Retina (tissue), 1 donor: ENCODE data around the gene MED31.
"Not testable (repeated sequence)": the region's sequence is repeated elsewhere in the genome, so short reads cannot be mapped to it uniquely, and the experiment has no call there.

Source experiments
- DNase-seq: peaks from one replicate; pipeline ENCODE4 v3.0.0-alpha.2; 2016

The MED31 gene

DNA sequence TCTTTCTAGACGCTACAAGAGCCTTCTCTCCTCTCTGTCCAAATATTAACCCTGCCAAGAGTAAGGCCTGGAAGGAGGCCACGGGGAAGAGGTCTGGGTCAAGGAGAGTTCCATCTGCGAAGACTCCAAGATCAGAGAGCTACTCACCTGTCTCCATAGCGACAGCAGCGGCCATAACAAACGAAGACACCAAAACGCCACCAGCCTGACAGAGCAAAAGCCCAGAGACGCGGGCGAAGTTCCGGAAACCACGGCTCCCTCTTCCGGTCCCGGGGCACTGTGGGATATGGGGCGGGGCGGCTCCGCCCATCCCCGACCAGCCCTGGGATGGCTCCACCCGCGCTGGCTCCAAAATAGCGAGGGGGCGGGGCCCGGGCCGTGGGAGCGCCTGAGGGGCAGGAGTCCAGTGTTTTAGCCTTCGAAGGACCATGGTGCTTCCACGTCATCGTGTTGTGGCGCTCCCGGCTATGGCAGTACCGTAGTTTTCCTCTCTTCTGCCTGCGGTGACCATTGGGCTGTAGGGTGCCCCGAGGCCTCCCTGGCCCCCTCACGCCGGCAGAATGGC lies at the start of gene MED31, which contains the start of gene C17orf100:
Gene MED31, minus strand, starts transcription at position 252 of the 565 bp plus-strand sequence. Its CDS starts 77 bp downstream, at position 175.
Gene C17orf100, plus strand, starts transcription at position 409 of the 565 bp plus-strand sequence. Its CDS starts 152 bp downstream, at position 561.
- peak; percentile 96 for DNase-seq

DNA sequence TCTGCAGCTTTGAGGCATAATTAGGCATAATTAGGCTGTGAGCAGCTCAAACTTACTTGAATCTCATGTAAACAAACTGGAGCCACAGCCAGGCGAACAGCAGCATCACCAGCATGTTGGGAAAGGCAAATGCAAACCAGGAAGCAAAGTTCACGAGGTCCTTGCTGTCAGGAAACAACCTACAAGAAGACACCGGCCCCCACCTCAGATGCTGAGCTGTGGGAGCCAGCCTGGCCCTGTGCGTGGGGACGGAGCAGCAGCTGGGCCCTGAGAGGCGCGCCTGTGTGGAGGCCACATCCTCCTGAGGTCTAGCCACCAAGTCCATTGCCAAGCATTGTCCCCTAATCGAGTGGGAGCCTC lies 49.5 kb upstream of the MED31 start:
- DNase-seq: no peak

DNA sequence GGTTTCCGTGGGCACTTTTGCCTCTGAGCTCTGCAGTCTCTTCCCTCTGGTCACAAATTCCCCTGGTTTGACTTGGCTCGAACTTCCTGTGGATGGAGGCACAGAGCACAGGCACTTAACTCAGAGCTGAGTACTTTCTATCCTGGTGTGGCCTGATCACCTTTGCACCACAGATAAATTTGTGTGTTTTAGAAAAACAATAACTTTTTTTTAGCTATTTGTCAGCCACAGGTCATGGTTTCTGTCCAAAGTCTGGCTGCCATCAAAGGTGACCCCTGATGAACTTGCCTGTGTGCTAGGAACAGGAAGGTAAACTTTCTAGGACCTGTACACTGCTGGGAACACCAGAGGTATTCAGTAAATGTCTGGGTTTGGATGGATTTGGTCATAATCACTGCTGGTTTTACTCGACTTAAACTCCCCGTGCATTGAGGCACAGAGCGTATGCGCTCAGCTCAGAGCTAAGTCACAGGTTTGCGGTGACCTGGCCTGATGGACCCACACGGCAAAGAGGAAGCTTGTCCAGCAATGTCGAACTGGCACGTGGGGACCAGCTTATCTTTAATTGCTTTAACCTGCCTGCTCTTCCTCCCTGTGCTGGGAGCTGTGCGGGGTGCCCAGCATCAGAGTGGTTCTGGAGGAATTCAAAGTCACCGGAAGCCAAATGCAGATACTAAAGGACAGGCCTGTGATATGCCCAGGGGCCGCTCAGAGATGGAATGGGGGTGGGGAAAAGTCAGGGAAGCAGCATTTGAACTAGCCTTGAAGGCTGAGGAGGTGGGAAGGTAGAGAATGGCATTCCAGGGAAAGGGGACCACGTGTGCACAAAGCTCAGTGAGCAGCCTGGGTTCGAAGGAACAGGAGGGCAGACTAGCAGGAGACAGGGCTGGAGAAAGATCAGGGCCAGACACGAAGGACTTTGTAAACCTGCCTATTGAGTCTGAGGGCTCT lies 48.9 kb upstream of the MED31 start:
- DNase-seq: no peak

DNA sequence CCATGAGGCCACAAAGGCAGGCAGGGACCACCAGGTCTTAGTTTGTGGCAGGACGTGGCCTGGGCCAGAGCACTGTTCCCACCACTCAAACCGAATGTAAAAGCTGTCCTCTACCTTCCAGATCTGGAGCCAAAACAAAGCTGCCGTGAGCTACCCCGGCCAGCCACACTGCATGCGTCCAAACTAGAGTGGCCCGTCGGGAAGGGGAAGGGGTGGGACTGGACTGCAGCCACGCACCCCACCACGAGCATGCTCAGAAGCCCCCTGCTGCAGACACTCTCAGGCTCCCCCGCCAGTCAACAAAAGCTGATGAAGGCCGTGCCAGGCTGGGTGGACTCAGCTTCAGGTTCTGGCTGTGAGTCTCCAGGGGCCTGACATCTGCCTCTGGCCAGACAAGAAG lies 46.6 kb upstream of the MED31 start:
- DNase-seq: no peak

DNA sequence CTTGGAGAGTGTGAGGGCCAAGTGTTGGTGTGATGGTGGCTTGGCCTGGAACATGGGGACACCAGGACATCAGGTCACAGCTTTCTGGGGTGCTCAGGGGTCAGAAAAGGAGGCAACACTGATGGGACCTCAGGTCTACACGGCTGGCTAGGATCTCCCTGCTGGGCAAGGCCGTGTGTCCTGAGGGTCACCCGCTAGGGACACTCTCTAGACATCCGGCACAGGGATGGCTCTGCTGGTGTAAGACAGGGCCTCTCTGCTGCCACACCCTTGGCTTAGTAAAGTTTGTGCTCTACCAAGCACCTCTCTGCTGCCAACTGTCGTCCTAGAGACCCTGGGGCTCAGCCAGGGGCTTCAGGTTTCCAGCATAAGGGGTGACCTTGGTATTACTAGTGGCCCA lies 45.5 kb upstream of the MED31 start:
- DNase-seq: no peak

DNA sequence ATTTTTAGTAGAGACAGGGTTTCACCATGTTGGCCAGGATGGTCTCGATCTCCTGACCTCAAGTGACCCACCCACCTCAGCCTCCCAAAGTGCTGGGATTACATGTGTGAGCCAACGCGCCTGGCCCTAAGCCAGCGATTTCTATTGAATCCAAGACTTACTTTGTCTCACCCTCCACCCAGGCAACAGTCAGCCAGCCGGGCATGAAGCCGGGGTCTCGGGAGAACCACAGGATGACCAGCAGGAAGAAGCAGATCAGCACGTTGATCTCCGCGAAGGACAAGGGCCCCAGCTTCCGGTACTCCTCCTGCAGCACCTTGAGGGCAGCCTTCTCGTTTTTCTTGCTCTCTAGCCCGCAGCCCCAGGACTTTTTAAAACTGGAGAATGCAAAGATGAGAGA lies 44.2 kb upstream of the MED31 start:
- no peak for DNase-seq

DNA sequence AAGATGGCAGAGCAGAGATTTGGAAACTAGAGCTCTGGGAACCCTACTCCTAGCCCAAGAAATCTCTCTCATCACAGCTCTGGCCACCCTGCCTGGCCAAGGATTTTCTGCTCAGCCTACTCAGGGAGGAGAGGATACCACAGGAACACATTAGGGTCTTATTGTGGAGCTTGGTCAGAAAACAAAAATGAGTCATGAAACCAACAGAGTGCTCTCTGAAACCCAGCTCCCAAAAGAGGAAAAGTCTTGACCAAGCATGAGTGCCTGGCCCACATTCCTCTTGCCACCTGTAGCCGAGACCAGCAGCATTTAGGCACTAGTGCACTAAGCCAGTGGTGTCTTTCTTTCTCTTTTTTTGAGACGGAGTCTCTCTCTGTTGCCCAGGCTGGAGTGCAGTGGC lies 43.6 kb upstream of the MED31 start:
- DNase-seq: no peak

DNA sequence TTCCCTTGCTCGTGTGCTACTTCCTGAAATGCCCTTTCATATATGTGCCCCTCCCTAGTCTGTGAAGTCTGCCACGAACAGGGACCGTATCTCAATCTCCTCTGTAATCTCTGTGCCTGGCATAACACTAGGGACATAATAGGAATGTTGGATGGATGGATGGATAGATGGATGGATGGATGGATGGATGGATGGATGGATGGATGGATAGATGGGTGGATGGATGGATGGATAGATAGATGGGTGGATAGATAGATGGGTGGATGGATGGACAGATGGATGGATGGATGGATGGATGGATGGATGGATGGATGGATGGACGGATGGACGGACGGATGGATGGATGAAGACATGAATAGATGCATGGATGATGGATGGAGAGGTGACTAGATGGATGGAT lies 40.6 kb upstream of the MED31 start:
- DNase-seq: not testable (repeated sequence)

DNA sequence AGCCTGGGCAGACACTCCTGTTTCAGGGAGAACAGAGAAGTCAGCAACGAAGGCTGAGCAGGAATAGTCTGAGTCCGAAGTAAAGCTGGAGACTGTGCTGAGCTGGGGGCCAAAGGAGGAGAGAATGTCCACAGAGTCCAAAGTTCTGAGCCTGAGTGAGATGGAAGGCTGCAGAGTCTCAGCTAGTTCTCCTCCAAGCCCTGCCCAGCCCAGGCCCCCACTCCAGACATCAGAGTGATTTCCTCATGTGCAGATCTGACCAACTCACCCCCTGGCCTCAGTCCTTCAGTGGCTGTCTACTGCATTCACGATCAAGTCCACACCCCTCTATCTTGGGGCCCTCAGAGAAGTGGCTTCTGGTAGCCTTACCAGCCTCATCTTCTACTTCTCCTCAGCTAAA lies 40.1 kb upstream of the MED31 start:
- DNase-seq: no peak

DNA sequence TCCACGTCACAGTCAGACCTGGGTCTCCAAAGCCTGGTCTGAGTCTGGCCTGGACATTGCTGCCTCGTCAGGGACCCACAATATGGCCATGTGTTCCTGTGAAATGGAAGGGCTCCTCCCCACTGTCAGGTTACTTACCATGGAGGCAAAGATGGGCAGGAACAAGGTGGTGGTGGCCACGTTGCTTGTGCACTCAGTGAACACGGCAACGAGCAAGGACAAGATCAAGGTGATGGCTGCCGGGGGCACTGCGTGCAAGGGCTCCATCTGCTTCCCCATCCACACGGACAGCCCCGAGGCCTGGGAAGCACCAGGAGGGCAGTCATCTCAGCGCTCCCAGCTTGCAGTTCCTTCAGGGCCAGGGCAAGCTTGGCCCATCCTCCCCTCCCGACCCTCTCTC lies 39.2 kb upstream of the MED31 start:
- no peak for DNase-seq

DNA sequence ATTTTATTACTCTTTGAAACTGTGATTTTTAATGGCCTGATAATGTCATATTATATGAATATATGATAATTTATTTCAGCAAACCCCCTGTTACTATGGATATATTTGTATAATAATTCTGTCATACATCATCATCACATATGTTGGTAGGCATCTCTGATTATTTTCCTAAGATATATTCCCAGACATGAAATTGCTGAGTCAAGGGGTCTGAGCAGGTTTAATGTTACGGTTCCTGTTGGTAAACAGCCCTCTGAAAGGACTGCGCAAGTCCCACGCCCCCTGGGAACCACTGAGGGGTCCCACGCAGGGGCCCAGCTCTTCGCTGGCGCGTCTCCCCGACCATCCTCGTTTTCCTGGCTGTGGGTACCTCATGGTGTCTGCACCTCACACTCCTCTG lies 37.5 kb upstream of the MED31 start:
- no peak for DNase-seq

DNA sequence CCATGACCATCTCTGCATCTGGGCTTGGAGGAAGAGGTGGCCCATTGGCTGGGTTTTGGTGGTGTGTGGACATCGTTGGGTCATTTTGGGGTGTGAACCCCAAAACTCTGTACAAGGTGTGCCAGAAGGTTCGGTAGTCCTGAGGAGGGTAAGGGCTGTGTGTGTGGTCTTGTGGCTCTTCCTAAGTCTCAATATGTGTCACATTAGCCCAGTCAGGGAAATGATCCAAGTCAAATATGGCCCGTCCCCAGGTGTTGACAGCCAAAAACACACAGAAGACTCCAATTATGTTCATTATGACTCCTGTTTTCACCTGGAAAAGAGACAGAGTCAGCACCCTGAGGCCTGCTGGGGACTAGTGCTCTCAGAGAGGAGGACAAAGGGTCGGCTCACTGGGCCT lies 34.6 kb upstream of the MED31 start:
- no peak for DNase-seq

DNA sequence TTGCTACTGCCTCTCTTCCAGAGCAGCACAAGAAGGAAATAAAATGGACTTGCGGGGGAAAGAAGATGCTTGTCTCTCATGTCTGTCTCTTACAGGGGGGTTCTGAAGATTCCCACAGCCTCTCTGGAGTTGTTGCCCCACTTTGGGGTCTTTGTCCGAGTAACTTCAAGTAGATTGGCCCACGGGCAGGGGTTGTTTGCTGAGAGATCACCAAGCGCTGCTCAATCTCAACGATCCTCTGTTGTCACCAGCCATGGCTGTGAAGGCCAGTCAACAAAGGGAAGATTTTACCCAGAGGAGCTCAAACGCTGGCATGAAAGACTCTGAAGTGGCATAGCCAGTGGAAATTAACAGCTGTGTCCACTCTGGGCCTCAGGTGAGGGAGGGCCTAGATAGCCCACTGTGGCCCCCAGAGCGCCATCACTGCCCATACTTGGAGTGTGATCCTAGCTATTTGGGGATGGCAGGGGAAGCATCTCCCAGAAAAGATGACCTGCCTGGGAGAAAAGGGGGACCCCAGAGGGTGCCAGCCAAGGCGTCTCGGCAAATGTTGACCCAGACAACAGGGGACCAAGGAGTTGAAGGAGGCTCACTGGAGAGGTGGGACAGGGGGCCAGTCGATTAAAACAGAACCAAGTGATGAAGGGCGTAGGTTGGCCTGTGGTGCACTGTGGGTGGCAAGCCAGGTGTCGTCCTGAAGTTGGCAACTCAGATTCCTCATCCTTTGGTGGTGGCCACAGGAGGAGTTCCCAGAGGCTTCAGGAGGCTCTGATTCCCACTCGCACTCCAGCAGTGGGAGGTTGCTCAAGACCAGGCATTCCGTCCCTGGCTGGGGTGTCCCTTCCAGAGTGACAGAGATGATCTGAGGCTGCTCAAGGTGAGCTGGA lies 33.7 kb upstream of the MED31 start:
- no peak for DNase-seq

DNA sequence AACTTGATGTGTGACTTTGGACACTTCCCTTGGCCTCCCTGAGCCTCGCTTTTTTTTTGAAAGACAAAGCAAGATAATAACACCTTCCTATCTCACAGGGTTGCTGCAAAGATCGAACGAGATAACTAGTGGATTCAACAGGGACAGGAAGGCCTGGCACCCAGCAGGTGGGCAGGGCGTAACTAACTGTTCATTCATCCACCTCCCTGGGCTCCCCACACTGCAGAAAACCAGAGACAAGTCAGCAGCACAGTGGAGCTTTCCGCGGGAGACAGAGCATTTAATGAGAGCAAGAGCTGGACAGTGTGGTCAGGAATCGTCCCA lies 33.0 kb upstream of the MED31 start:
- no peak for DNase-seq

DNA sequence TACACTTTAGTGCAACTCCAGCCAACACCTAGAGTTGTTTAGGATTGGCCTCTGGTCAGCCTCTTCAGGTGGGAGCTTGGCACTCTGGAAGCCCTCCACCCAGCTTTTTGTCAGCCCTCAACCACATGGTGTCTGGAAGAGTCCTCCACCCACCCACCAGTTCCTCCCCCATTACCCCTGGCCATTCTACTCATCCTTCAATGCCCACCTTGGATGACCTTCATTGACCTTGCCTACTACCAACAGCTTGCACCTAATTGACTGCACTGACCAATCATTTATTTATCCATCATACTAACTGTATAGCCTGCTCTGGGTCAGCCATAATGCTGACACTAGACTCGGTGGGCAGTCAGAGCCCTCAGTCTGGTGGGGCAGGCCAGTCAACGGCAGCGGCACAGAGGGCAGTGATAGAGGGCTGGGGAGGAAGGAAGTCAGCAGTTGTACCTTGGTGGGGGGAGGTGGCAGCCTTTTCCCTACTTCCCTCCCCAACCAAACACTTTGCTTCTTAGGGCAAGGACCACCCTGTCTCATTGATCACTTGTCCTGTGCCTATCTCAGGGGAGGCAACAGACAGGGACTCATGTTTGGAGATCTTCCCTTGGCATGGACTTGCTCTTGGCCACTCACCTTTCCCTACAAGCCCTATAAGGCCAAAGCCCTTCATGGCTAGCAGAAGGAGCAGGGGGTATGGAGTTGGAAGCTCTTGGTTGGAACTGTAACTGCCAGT lies 32.5 kb upstream of the MED31 start:
- DNase-seq: no peak

DNA sequence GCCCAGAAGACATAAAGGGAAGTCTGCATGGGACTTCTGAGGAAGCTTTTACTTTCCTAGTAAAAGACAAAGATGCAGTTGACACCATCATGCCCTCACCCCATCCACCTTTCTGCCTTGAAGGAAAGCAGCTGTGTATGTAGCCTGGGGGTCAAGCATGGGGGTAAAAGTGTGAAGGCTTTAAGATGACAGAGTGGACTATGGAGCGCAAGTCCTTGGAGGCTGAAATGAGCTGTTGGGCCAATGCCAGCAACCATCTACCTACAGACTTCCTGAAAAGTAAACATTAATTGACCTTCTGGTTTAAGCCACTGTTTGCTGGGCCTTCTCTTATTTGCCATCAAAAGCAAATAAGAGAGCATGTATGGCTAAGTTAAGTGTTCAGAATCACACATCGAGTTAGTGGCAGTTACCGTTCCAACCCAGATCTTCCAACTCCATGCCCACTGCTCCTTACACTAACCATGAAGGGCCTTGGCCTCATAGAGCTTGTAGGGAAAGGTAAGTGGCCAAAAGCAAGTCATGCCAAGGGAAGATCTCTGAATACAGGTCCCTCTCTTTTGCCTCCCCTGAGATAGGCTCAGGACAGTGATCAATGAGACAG lies 31.8 kb upstream of the MED31 start:
- no peak for DNase-seq

DNA sequence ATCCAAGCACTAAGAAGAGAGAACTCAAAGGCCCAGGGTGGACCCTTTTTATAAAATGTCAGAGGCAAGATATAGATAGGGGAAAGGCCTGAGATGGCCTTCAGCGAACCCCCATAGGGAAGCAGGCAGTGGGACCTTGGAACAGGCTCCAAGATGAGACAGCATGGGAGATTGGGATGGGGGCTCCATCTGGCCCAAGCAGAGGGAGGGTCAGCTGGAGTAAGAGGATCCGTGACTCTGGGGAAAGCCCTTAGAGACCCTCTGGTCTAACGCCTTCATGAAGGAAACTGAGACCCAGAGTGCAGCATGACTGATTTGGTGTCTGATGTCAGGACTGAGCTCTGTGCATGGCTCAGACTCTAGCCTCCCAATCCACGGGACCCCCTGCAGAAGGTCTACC lies 30.9 kb upstream of the MED31 start:
- no peak for DNase-seq

DNA sequence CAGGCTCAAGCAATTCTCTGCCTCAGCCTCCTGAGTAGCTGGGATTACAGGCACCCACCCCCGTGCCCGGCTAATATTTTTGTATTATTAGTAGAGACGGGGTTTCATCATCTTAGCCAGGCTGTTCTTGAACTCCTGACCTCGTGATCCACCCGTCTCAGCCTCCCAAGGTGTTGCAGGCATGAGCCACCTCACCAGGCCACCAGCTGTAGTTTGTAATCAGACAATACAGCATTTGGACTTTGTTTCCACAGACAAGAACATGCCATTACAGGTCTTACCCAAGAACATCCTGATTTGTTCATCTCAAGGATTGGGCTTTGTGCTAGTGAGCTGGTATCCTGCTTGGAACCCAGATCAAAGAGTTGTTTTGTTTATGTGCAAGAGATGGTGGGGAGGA lies 30.3 kb upstream of the MED31 start:
- DNase-seq: no peak

DNA sequence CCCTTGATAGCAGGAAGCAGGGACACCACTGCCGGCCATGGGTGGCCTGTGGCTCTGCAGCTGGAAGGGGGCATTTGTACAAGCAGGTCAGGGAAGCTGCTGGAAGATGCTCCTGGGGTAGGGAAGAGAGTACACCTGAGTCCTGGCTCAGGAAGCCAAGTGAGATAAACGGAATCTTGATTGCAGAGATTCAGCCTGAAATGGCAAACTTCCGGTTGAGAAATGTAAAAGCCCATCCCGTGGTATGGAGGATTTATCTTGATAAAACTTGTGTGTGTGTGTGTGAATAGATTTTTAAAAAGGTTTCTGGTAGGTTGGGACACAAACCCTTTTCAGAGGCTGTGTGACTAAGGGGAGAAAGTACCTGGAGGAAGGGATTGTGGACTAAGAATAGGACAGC lies 29.8 kb upstream of the MED31 start:
- no peak for DNase-seq

DNA sequence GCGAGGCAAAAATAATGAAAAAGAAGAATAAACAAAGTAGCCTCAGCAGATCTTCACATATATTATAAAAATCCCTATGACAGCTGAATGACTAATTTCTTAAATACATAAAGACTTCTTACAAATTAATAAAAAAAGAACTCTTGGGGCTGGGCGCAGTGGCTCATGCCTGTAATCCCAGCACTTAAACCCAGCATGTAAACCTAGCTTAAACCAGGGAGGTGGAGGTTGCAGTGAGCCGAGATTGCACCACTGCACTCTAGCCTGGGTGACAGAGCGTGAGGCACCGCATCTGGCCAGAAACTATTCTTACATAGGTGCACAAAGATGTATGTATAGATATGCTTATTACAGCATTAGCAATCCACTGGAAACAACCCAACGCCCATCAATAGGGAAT lies 27.8 kb upstream of the MED31 start:
- no peak for DNase-seq

DNA sequence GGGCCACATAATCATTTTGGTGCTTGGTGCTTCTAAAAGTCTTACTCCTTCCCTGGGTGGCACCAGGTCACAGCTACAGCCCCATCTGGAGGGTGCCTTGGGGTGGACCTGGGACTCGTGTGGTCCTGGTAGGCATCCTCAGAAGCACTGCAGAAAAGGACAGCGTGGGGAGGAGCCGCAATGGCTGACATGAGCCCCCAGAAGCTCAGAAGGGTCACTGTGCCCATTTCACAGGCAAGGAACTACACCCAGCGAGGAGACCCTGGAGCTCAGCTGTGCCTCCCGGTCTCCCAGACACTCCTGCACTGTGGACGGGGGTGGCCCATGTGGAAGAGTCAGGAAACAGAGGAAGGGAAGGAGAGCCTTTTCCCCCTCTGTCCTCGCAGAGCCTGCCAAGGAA lies 26.5 kb upstream of the MED31 start:
- DNase-seq: no peak

DNA sequence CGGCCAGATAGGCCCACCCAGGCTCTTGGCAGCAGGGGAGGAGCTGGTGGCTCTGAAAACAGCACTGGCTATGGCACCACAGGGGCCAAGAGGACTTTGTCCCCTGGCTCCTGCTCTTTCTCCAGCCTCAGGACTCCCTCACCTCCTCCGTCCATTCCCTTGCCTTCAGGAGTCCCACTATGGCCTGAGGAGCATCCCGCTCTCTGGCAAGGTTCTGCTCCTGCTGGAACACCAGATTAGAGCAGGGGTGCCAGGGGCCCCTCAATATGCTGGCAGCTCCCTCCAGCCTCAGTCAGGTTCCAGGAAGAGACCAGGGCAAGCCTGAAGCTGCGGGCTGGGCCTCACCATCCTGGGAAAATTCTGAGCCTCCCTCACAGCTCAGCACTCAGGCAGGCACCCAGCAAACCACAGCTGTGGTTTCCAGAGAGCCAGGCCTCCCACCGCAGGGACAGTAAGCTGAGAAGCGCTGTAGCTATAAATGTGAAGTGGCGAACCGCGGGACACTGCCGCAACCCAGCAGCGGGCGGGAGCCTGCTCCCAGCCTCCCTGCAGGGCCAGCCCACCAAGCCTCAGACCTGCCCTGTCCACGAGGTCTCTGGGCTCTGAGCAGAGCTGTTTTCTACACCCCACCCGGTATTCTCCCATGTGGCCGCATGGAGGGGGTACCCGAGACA lies 25.9 kb upstream of the MED31 start:
- DNase-seq: no peak
